Measurements from ENCODE around the gene SLC25A44. TPM values are rescaled to one million over a fixed set of nuclear protein-coding genes. Genes with fewer than 3 reads are reported as not detected.

SLC25A44 gene
- total RNA-seq, 5 donors from 2014 or later (not counting 1 experiment from before 2014, with no cell fraction given), result 16.8 to 24.5 (median 21.4) TPM

DNA sequence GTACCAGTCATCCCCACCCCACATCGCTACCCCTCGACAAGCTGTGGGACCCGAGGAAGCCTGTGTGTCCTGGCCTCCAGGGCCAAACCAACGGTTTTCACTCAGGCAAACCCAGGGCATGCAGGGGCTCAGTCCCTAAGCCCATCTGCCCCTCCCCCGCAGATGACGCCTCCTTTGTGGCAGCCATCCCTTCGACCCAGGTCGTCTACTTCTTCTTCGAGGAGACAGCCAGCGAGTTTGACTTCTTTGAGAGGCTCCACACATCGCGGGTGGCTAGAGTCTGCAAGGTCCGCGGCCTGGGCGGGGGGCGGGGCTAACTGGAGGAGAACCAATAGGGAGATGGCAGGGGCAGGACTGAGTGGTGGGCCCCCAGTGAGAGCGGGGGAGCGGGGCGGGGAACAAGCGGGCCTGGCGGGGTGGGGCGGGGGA is 33.1 kb upstream of the SLC25A44 start:
- H3K27ac Mint-ChIP-seq, result peak overlapping the region in 1 of 2 donors; percentile 55
- H3K4me1 Mint-ChIP-seq, result peaks cover 15 to 32% (median 23%) of the 10 kb centered on the region in 3 donors
- ATAC-seq (replicated peaks in 1 of 4) (peak; percentile 82 to 94 (median 88)), DNase-seq (peak in 33 of 35 experiments; percentile 14 to 69 (median 48))
- H3K27me3 Mint-ChIP-seq, result no peaks in the 10 kb centered on the region
- POLR2A ChIA-PET, result interaction anchor here in 1 of 2 donors (0.7 kb wide), 1 partner anchor 206 kb away, joined by 3 read pairs; no protein-coding TSS in a partner anchor
- no peak overlapping the region for H3K27ac ChIP-seq (ENCODE audit: low read length)
- peaks cover 0 to 9% of the 10 kb centered on the region in 2 experiments for H3K27me3 ChIP-seq (replicated peaks in 1 of 2; ENCODE audit: control insufficient read depth in 2 of 2, extremely low read depth in 1 of 2, insufficient read depth in 2 of 2, low read length in 1 of 2)
- CTCF ChIA-PET, result no interaction called here
- peak overlapping the region; percentile 68 to 89 (median 75) for H3K4me3 Mint-ChIP-seq
- H3K36me3 Mint-ChIP-seq, result no peaks in the 10 kb centered on the region
- peak overlapping the region; percentile 17 to 44 for H3K4me3 ChIP-seq (ENCODE audit: control insufficient read depth in 1 of 2, extremely low read depth in 1 of 2, low read length in 1 of 2)
- H3K9me3 Mint-ChIP-seq, result no peaks in the 10 kb centered on the region
- H3K4me1 ChIP-seq (ENCODE audit: control insufficient read depth in 1 of 2, extremely low read depth in 1 of 2, insufficient read depth in 2 of 2, low read length in 2 of 2), result peaks cover 3 to 35% of the 10 kb centered on the region in 2 experiments
- H3K36me3 ChIP-seq (ENCODE audit: control insufficient read depth in 2 of 2, extremely low read depth in 1 of 2, insufficient read depth in 1 of 2, low read length in 1 of 2), result no peaks in the 10 kb centered on the region
- H3K9me3 ChIP-seq, result no peaks in the 10 kb centered on the region
- WGBS (ENCODE audit: insufficient coverage), result 26% methylated on average over 12 of the region's 22 CpGs

- H3K4me3 Mint-ChIP-seq, result peak overlapping the region in 2 of 3 donors; percentile 28 to 89
- no peaks in the 10 kb centered on the region for H3K9me3 Mint-ChIP-seq
- ATAC-seq (replicated peaks in 1 of 4) (no peak), DNase-seq (no peak)
- H3K4me1 Mint-ChIP-seq, result peaks cover 10 to 21% (median 11%) of the 10 kb centered on the region in 3 donors
- Histone ChIP-seq H3K4me1 (ENCODE audit: control insufficient read depth in 1 of 2, extremely low read depth in 1 of 2, insufficient read depth in 2 of 2, low read length in 2 of 2) (peaks cover 0 to 25% of the 10 kb centered on the region in 2 experiments), H3K36me3 (ENCODE audit: control insufficient read depth in 2 of 2, extremely low read depth in 1 of 2, insufficient read depth in 1 of 2, low read length in 1 of 2) (no peaks in the 10 kb centered on the region), H3K4me3 (ENCODE audit: control insufficient read depth in 1 of 2, extremely low read depth in 1 of 2, low read length in 1 of 2) (no peak overlapping the region), H3K27me3 (replicated peaks in 1 of 2; ENCODE audit: control insufficient read depth in 2 of 2, extremely low read depth in 1 of 2, insufficient read depth in 2 of 2, low read length in 1 of 2) (peaks cover 0 to 6% of the 10 kb centered on the region in 2 experiments), H3K27ac (ENCODE audit: low read length) (no peak overlapping the region), H3K9me3 (no peaks in the 10 kb centered on the region)
- CTCF ChIA-PET, result no interaction called here
- POLR2A ChIA-PET, result interaction anchor here in 1 of 2 donors (0.5 kb wide), 1 partner anchor 70 kb away, joined by 3 read pairs; no protein-coding TSS in a partner anchor
- 93% methylated on average over 2 of the region's 5 CpGs for whole genome bisulfite sequencing (ENCODE audit: insufficient coverage)
- H3K27me3 Mint-ChIP-seq, result no peaks in the 10 kb centered on the region
- H3K36me3 Mint-ChIP-seq, result no peaks in the 10 kb centered on the region
- no peak overlapping the region for H3K27ac Mint-ChIP-seq
Observed at GRCh38 chr1:156162430-156163037, 31.4 kb upstream of the SLC25A44 start.

- ATAC-seq (replicated peaks in 1 of 4), result no peak
- peaks cover 0 to 6% of the 10 kb centered on the region in 2 experiments for H3K27me3 ChIP-seq (replicated peaks in 1 of 2; ENCODE audit: control insufficient read depth in 2 of 2, extremely low read depth in 1 of 2, insufficient read depth in 2 of 2, low read length in 1 of 2)
- H3K27ac ChIP-seq (ENCODE audit: low read length), result no peak overlapping the region
- Mint-ChIP-seq H3K9me3 (no peaks in the 10 kb centered on the region), H3K27me3 (no peaks in the 10 kb centered on the region), H3K4me3 (no peak overlapping the region), H3K36me3 (no peaks in the 10 kb centered on the region), H3K27ac (no peak overlapping the region), H3K4me1 (peaks cover 10 to 17% (median 11%) of the 10 kb centered on the region in 3 donors)
- peaks cover 0 to 15% of the 10 kb centered on the region in 2 experiments for H3K4me1 ChIP-seq (ENCODE audit: control insufficient read depth in 1 of 2, extremely low read depth in 1 of 2, insufficient read depth in 2 of 2, low read length in 2 of 2)
- H3K36me3 ChIP-seq (ENCODE audit: control insufficient read depth in 2 of 2, extremely low read depth in 1 of 2, insufficient read depth in 1 of 2, low read length in 1 of 2), result no peaks in the 10 kb centered on the region
- POLR2A ChIA-PET, result interaction anchor here (0.6 to 0.7 kb wide), 4 partner anchors 9 to 483 kb away, joined by 3 to 7 read pairs (median 4); no protein-coding TSS in a partner anchor
- CTCF ChIA-PET, result interaction anchor here in 1 of 2 donors (0.6 kb wide), 1 partner anchor 52 kb away, joined by 3 read pairs; no protein-coding TSS in a partner anchor
- no peaks in the 10 kb centered on the region for H3K9me3 ChIP-seq
- no peak for DNase-seq
- H3K4me3 ChIP-seq (ENCODE audit: control insufficient read depth in 1 of 2, extremely low read depth in 1 of 2, low read length in 1 of 2), result no peak overlapping the region
- no CpG with 5 or more reads among the region's 1 CpG for WGBS (ENCODE audit: insufficient coverage)
Observed at GRCh38 chr1:156163712-156164111, 30.2 kb upstream of the SLC25A44 start.

DNA sequence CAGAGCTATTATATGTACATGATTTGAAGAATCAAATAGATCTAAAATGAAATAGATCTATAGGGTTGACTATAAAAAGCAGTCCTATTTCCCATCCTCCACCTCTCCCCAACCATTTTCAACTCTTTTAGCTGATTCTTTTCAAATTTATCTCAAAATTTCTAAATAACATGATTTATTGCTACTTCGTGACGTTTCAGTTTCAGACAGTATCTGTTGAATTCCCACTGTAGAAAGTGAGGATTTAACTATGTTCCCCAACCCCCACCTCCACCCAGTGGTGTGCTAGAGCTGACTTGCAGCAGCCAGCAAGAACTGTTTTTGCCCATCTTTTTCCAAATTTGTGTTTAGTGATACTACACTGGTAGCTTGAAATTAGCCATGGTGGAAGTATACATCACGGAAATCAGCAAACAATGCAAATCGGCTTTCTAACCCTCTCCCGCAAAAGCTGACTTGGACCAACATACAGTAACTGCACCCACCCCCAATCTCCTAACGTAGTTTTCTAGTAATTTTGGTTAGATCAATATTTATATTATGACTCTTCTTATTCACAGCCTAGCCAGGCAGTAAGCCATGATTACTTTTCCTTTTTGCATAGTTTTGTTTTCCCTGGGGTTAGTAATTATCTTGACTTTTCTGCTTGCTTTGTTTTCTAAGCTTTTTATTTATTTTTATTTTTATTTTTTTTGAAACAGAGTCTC is 29.6 kb upstream of the SLC25A44 start:
- H3K27me3 ChIP-seq (replicated peaks in 1 of 2; ENCODE audit: control insufficient read depth in 2 of 2, extremely low read depth in 1 of 2, insufficient read depth in 2 of 2, low read length in 1 of 2), result peaks cover 0 to 6% of the 10 kb centered on the region in 2 experiments
- H3K27me3 Mint-ChIP-seq, result no peaks in the 10 kb centered on the region
- no peak overlapping the region for H3K27ac ChIP-seq (ENCODE audit: low read length)
- no peak overlapping the region for H3K27ac Mint-ChIP-seq
- no peak overlapping the region for H3K4me3 ChIP-seq (ENCODE audit: control insufficient read depth in 1 of 2, extremely low read depth in 1 of 2, low read length in 1 of 2)
- no peaks in the 10 kb centered on the region for H3K36me3 Mint-ChIP-seq
- no CpG with 5 or more reads among the region's 6 CpGs for WGBS (ENCODE audit: insufficient coverage)
- H3K36me3 ChIP-seq (ENCODE audit: control insufficient read depth in 2 of 2, extremely low read depth in 1 of 2, insufficient read depth in 1 of 2, low read length in 1 of 2), result no peaks in the 10 kb centered on the region
- DNase-seq (no peak), ATAC-seq (replicated peaks in 1 of 4) (no peak)
- peaks cover 10 to 15% (median 11%) of the 10 kb centered on the region in 3 donors for H3K4me1 Mint-ChIP-seq
- H3K4me1 ChIP-seq (ENCODE audit: control insufficient read depth in 1 of 2, extremely low read depth in 1 of 2, insufficient read depth in 2 of 2, low read length in 2 of 2), result peaks cover 0 to 13% of the 10 kb centered on the region in 2 experiments
- no peaks in the 10 kb centered on the region for H3K9me3 ChIP-seq
- ChIA-PET POLR2A (interaction anchor here (0.6 to 0.7 kb wide), 3 partner anchors 8 to 484 kb away, joined by 3 to 5 read pairs (median 4); no protein-coding TSS in a partner anchor), CTCF (interaction anchor here in 1 of 2 donors (0.6 kb wide), 1 partner anchor 53 kb away, joined by 3 read pairs; no protein-coding TSS in a partner anchor)
- no peaks in the 10 kb centered on the region for H3K9me3 Mint-ChIP-seq
- H3K4me3 Mint-ChIP-seq, result no peak overlapping the region

DNA sequence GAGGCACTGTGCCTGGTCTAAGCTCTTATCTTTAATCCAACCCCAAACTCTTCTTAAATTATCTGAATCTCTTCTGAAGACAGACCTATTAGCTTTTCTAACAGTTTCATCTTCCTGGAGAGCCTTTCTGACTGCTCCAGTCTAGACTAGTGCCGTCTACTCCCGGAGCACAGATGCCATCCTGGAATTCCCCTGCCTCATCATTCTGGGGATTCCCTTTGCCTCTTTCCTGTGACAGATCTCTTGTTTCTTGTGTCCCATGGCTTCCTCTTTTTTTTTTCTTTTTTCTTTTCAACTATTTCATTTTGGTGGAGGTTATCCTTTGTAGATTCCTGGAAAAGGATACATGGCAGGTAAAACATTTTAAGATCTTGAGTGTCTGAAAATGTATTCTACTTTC is 28.8 kb upstream of the SLC25A44 start:
- Histone ChIP-seq H3K36me3 (ENCODE audit: control insufficient read depth in 2 of 2, extremely low read depth in 1 of 2, insufficient read depth in 1 of 2, low read length in 1 of 2) (no peaks in the 10 kb centered on the region), H3K4me1 (ENCODE audit: control insufficient read depth in 1 of 2, extremely low read depth in 1 of 2, insufficient read depth in 2 of 2, low read length in 2 of 2) (peaks cover 0 to 12% of the 10 kb centered on the region in 2 experiments), H3K9me3 (no peaks in the 10 kb centered on the region), H3K27me3 (replicated peaks in 1 of 2; ENCODE audit: control insufficient read depth in 2 of 2, extremely low read depth in 1 of 2, insufficient read depth in 2 of 2, low read length in 1 of 2) (peaks cover 0 to 6% of the 10 kb centered on the region in 2 experiments), H3K4me3 (ENCODE audit: control insufficient read depth in 1 of 2, extremely low read depth in 1 of 2, low read length in 1 of 2) (no peak overlapping the region), H3K27ac (ENCODE audit: low read length) (no peak overlapping the region)
- ChIA-PET POLR2A (no interaction called here), CTCF (no interaction called here)
- no peaks in the 10 kb centered on the region for H3K27me3 Mint-ChIP-seq
- DNase-seq, result no peak
- H3K9me3 Mint-ChIP-seq, result no peaks in the 10 kb centered on the region
- peaks cover 9 to 11% (median 10%) of the 10 kb centered on the region in 3 donors for H3K4me1 Mint-ChIP-seq
- H3K36me3 Mint-ChIP-seq, result no peaks in the 10 kb centered on the region
- no peak overlapping the region for H3K27ac Mint-ChIP-seq
- no peak overlapping the region for H3K4me3 Mint-ChIP-seq
- ATAC-seq (replicated peaks in 1 of 4), result no peak
- WGBS (ENCODE audit: insufficient coverage), result 71% methylated on average over 2 of the region's 2 CpGs

DNA sequence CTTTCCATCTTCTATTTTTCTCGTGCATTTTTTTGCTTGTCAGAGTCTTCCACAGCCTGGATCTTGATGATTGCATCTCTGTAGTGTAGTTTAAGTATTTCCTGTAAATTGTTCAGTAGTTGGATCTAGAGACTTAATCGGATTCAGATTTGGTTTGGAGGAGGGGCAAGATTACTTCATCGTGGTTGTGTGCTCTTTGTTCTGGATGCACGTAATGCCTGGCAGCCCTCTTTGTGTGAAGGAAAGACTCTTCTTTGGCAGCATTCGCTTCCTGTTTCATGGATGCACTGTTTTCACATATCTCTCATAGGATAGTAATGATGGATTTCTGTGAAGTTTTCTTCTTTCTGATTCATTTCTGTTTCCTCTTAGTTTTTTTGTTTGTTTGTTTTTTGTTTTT is 26.4 kb upstream of the SLC25A44 start:
- Mint-ChIP-seq H3K27ac (no peak overlapping the region), H3K4me3 (no peak overlapping the region), H3K4me1 (no peaks in the 10 kb centered on the region), H3K27me3 (no peaks in the 10 kb centered on the region), H3K36me3 (no peaks in the 10 kb centered on the region), H3K9me3 (no peaks in the 10 kb centered on the region)
- ATAC-seq (replicated peaks in 1 of 4), result no peak
- CTCF ChIA-PET, result no interaction called here
- WGBS (ENCODE audit: insufficient coverage), result 80% methylated on average over 2 of the region's 5 CpGs
- Histone ChIP-seq H3K4me1 (ENCODE audit: control insufficient read depth in 1 of 2, extremely low read depth in 1 of 2, insufficient read depth in 2 of 2, low read length in 2 of 2) (no peaks in the 10 kb centered on the region), H3K27me3 (replicated peaks in 1 of 2; ENCODE audit: control insufficient read depth in 2 of 2, extremely low read depth in 1 of 2, insufficient read depth in 2 of 2, low read length in 1 of 2) (no peaks in the 10 kb centered on the region), H3K9me3 (no peaks in the 10 kb centered on the region), H3K36me3 (ENCODE audit: control insufficient read depth in 2 of 2, extremely low read depth in 1 of 2, insufficient read depth in 1 of 2, low read length in 1 of 2) (no peaks in the 10 kb centered on the region), H3K27ac (ENCODE audit: low read length) (no peak overlapping the region), H3K4me3 (ENCODE audit: control insufficient read depth in 1 of 2, extremely low read depth in 1 of 2, low read length in 1 of 2) (no peak overlapping the region)
- POLR2A ChIA-PET, result no interaction called here
- DNase-seq, result no peak

All from T-cell (primary cell).